ENCODE measurements around the gene SHB. TPM values are rescaled to one million over a fixed set of nuclear protein-coding genes. Genes with fewer than 3 reads are reported as not detected.

Gene SHB
- total RNA-seq, 1 experiment from 2014 or later: 56.4 TPM

GRCh38 chr9:38064842-38065368, 4.1 kb downstream of the SHB start:
- no peaks in the 10 kb centered on the region for H3K9me3 ChIP-seq (ENCODE audit: low read length)
- H3K4me3 ChIP-seq (ENCODE audit: low read length): peak overlapping the region; percentile 95
- H3K27ac ChIP-seq (ENCODE audit: low read length): no peak overlapping the region
- CTCF ChIA-PET: interaction anchor here (0.7 kb wide), 1 partner anchor 46 kb away, joined by 3 read pairs; no protein-coding TSS in a partner anchor
- DNase-seq (no peak), ATAC-seq (no peak)
- H3K9me2 ChIP-seq (replicated peaks; ENCODE audit: low read length): no peaks in the 10 kb centered on the region
- H3K36me3 ChIP-seq (ENCODE audit: low read depth, low read length): peaks cover 31% of the 10 kb centered on the region
- H4K20me1 ChIP-seq (ENCODE audit: low read length): peaks cover 79% of the 10 kb centered on the region
- no peak for TF ChIP-seq EZH2 (IDR thresholded peaks at IDR 0.05; ENCODE audit: low read length, unreplicated experiment)
- TF ChIP-seq EZH2phosphoT487 (IDR thresholded peaks at IDR 0.05; ENCODE audit: borderline replicate concordance, low read length): no peak
- TF ChIP-seq CTCF (conservative IDR thresholded peaks at IDR 0.05; ENCODE audit: low read depth, low read length): no peak
- H2AFZ ChIP-seq (ENCODE audit: low read length): no peak overlapping the region
- peaks cover 91% of the 10 kb centered on the region for H3K79me2 ChIP-seq (ENCODE audit: low read length)
- peak overlapping the region; percentile 90 for H3K4me2 ChIP-seq (ENCODE audit: low read length)
- BruUV-seq (replicated peaks): no TSS peak
- POLR2A ChIA-PET (ENCODE audit: unreplicated experiment): interaction anchor here (0.5 kb wide), 1 partner anchor 14 kb away, joined by 5 read pairs; no protein-coding TSS in a partner anchor
- H3K27me3 ChIP-seq (ENCODE audit: low read length): no peaks in the 10 kb centered on the region
- no peak overlapping the region for H3K9ac ChIP-seq (ENCODE audit: low read length)
- H3F3A ChIP-seq (ENCODE audit: low read length, unreplicated experiment): no peaks in the 10 kb centered on the region
- peaks cover 40% of the 10 kb centered on the region for H3K4me1 ChIP-seq (ENCODE audit: insufficient read depth, low read length)
- intact Hi-C loops (cut with micrococcal nuclease): loop anchor here (5.0 kb wide), 2 partner anchors 113 to 197 kb away; no protein-coding TSS in a partner anchor

- intact Hi-C loops (cut with micrococcal nuclease): no loop called here
- H3K4me1 ChIP-seq (ENCODE audit: insufficient read depth, low read length): peaks cover 39% of the 10 kb centered on the region
Measured at GRCh38 chr9:38063363-38063707, 5.7 kb downstream of the SHB start.

More at GRCh38 chr9:38063363-38063707, 5.7 kb downstream of the SHB start:
- Histone ChIP-seq H3K27ac (ENCODE audit: low read length) (no peak overlapping the region), H3K4me2 (ENCODE audit: low read length) (peak overlapping the region; percentile 90), H3K36me3 (ENCODE audit: low read depth, low read length) (peaks cover 37% of the 10 kb centered on the region), H3K79me2 (ENCODE audit: low read length) (peaks cover 99% of the 10 kb centered on the region), H3K4me3 (ENCODE audit: low read length) (peak overlapping the region; percentile 41; the same call in 1 of the 2 replicates), H3K9ac (ENCODE audit: low read length) (no peak overlapping the region), H3K9me2 (replicated peaks; ENCODE audit: low read length) (no peaks in the 10 kb centered on the region), H3F3A (ENCODE audit: low read length, unreplicated experiment) (no peaks in the 10 kb centered on the region), H2AFZ (ENCODE audit: low read length) (no peak overlapping the region), H3K27me3 (ENCODE audit: low read length) (no peaks in the 10 kb centered on the region), H3K9me3 (ENCODE audit: low read length) (no peaks in the 10 kb centered on the region), H4K20me1 (ENCODE audit: low read length) (peaks cover 91% of the 10 kb centered on the region)
- CTCF ChIA-PET: no interaction called here
- ATAC-seq (no peak), DNase-seq (no peak)
- no TSS peak for BruUV-seq (replicated peaks)
- no peak for TF ChIP-seq CTCF (conservative IDR thresholded peaks at IDR 0.05; ENCODE audit: low read depth, low read length)
- TF ChIP-seq EZH2 (IDR thresholded peaks at IDR 0.05; ENCODE audit: low read length, unreplicated experiment): no peak
- TF ChIP-seq EZH2phosphoT487 (IDR thresholded peaks at IDR 0.05; ENCODE audit: borderline replicate concordance, low read length): no peak
- POLR2A ChIA-PET (ENCODE audit: unreplicated experiment): no interaction called here
